ENCODE results near the gene C6orf136.

The C6orf136 gene

DNA sequence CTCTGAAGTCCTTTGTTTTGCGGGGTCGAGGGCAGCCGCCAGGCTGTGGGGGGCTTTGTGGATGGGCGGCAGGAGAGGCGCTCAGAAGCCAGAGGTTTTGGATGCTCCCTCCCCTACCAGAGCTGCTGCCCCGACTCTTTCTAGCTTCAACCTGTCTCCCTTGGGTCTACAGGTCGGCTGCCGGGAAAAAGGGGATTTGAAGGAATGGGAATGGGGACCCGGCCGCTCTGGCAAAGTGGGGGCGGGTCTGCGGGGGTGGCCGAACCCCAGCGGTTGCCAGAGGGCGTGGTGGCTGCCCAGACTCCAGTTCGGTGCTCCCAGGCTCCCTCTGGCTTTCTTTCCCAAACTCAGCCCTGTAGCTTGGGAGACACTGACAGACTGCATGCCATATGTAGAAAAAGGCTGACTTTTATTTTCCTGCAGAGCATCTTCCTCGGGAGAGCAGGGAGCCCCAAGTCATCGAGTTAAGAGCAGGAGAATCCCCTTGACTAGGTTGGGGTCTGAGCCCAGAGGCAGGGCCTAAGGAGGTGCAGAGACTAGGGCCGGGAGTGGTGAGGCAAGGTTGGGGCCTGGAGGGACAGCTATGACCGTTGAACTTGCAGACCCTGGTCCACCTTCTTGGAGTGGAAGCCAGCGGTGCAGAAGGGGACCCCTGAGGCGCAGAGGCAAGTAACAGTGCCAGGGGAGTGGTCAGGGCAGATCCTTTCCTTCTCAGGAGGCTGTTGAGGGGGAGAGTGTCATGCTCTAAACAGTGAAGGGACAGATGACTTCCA is 40.9 kb downstream of the C6orf136 start:
- DNase-seq = no peak

DNA sequence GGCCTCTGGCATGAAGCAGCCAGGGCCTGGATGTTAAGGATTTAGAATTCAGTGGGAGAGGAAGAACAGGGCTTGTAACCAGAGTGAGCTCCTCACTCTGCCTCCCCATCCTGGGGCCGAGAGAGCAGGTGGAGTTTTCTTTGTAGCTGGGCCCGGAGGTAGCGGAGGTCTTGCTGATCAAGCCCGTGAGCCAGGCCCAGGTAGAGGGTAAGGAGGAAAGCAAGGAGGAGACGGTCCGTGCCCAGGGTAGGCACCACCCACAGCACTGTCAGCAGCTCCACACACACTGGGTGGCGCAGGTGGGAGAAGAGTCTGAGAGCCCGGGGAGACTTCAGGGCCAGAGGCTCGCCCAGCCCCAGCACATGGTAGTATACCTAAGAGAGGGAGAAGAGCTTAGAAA is 41.6 kb downstream of the C6orf136 start:
- no peak for DNase-seq

DNA sequence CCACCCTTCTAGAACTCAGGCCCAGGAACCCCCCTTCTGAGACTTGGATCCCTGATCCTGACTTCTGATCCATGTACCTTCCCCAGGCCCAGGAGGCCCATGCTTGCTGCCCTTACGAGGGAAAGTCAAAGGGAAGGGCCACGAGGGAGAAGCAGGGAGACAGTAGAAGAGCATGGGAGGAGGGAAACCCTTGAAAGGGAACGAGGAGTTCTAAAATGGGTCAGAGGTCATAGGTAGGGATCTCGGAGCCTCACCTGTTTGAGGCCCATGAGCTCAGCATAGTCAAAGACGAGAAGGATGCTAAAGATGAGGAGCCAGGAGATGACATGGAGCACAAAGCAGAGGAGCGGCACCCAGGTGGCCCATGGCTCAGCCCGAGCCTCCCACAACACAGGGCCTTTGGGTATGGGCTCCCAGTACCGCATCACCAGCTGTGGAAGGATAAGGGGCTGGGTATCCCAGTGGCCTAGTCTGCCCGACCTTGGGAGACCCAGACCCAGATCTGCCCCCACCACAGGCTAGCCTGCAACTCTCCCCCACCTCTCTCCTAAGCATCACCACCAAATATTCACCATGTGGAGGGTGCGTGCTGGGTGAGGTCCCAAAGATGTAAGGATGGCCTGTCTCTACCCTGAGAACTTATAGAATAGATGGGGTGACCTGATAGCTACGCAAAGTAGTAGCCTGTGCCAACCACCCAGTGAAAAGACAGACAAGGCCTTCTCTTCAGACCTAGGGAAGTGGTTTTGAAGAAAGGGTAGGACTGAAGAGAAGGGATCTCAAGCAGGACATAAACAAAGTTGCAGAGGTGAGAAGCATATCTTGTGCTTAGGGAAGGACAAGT is 42.3 kb downstream of the C6orf136 start:
- no peak for DNase-seq

DNA sequence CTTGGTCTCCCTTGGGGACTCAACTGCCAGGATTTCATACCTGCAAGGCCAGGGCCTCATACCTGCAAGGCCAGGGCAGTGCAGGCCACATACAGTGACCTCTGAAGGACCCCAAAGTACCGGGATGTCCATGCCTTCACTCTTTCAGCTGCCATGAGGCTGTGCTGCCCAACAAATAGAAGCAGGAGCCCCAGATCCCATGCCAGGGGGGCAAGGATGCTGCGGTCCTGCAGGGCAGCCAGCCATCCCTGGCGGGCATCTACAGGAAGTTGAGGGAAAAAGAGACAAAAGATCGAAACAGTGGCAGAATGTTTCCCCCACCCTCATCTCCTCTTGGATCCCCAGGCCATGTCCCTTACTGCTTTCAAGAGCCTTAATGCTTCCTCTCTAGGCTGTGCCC is 43.1 kb downstream of the C6orf136 start:
- no peak for DNase-seq

DNA sequence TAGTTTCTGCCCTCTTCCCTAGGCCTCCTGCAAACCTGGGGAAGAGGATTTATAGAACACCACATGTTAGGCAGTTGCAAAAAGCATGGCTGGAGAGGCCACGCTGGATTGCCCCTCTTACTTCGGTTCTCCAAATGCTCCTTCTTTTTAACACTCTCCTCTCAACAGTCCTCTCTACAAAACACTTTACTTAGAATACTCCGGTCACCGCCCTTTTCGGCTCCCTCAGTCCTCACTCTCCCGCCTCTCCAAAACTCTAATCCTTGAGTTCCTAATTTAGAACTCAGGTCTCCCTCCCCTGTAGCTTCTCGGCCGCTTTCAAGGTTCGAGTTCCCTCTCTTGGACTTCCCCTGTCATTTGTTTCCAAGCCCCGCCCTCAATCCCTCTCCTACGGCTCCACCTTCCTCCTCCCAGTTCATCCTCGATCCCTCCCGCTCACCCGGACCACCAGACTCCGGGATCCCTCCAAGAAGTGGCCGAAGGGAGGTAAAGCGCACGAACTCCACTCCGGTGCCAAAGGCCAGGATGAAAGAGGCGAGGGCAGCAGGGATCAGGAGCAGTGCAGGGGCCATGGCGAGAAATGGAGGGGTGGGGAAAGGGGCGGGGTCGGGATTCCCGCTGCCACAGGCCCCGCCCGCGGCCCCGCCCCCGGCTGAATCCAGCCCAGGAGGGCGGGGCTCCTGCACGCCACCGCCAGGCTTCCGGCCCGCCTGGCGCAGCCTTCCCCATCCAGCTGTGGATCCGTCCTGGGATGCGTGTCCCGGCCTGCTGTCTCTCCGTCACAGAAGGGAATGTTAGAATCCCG is 43.7 kb downstream of the C6orf136 start, which contains the start of gene NRM:
Gene NRM, minus strand, starts transcription at position 582 of the 805 bp plus-strand sequence. Its CDS starts 10 bp downstream, at position 572.
- peak; percentile 61 to 63 for DNase-seq

DNA sequence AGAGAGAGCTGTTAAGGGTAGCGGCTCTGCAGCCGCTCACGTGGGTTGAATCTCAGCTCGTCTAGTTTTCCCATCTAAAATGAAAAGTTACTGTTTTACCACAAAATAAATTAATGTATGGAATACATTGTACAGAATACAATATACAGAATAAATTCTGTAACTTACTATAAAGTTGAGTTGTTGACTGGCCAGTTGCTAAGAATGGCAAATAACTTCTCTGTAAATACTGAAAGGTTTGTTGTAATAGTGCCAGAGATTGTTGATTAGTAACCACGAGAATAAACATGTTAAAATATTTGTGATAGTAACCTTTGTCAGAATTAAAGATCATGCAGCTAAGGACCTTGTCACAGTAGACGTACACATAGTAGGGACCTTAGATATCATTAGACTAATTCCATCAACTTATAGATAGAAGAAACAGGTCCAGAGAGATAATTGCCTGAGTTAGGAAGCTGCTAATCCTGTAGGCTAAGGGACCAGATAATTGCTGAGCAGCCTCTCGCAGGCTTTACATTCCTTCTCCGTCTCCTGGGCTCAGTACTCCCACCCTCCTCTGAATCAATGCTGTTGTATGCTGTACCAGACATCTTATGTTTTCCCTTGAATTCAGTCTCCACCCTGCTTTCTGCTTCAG is 44.4 kb downstream of the C6orf136 start:
- no peak for DNase-seq

DNA sequence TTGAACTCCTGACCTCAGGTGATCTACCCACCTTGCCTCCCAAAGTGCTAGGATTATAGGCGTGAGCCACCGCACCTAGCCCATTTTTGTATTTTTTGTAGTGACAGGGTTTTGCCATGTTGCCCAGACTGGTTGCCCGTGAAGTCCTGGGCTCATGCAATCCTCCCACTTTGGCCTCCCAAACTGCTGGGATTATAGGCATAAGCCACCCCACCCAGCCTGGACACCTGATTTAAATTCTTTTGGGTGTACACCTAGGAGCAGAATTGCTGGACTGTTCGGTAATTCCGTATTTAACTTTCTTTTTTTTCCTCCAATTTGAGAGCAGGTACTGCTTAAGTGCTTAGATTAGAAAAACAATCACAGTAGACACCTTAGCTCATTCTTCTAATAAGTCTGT is 49.5 kb downstream of the C6orf136 start:
- no peak for DNase-seq

DNA sequence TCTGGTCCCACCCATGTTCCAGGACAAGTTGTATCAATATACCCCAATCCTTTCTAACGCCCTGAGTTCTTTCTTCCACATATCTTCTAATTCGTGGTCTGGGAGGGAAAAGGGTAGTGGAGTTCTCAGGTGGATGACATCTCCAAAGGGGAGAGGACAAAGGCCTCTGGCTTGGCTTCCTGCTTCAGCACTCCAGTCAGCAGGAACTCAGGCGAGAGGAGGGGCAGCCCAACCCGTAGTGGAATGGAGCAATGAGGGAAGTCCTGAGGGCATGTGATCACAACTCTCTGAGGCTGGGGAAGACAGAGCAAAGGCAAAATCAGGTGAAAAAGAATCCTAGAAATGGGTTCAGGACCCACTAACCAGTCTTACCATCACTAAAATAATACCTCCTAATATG is 53.4 kb downstream of the C6orf136 start:
- DNase-seq = no peak
